Liver (tissue), 9 donors: ENCODE data around the gene DST. TPM values are rescaled to one million over a fixed set of nuclear protein-coding genes. Genes with fewer than 3 reads are reported as not detected.

ENCODE experiments used
- DNase-seq: peaks from one replicate; pipeline ENCODE4 v3.0.0-alpha.2; 2017; ENCODE audit warnings: low spot score
- H3K27ac ChIP-seq, 2 donors: one replicate each; pipeline ENCODE4 v1.7.0; 2013; ENCODE audit warnings: inconsistent platforms in 2 of 2, low read length in 2 of 2, control low read depth in 1 of 2, low read depth in 1 of 2, mild to moderate bottlenecking in 1 of 2
- H3K27me3 ChIP-seq, 4 donors: one replicate each; pipeline versions ENCODE4 v1.6.1 to v1.7.0; 2013; ENCODE audit warnings: low read length in 3 of 4, inconsistent platforms in 1 of 4, mild to moderate bottlenecking in 1 of 4, moderate library complexity in 1 of 4; ENCODE audit not compliant: control insufficient read depth in 4 of 4, insufficient read depth in 4 of 4
- H3K36me3 ChIP-seq, 4 donors: one replicate each; pipeline versions ENCODE4 v1.6.1 to v1.7.0; 2013; ENCODE audit warnings: low read length in 3 of 4, mild to moderate bottlenecking in 3 of 4, low read depth in 1 of 4, moderate library complexity in 1 of 4; ENCODE audit not compliant: control insufficient read depth in 4 of 4, insufficient read depth in 3 of 4
- H3K4me1 ChIP-seq, 4 donors: one replicate each; pipeline versions ENCODE4 v1.6.1 to v1.7.0; 2013; ENCODE audit warnings: low read length in 3 of 4, mild to moderate bottlenecking in 3 of 4, moderate library complexity in 1 of 4; ENCODE audit not compliant: control insufficient read depth in 4 of 4, insufficient read depth in 4 of 4
- H3K4me3 ChIP-seq, 3 donors: one replicate each; pipeline versions ENCODE4 v1.6.1 to v1.7.0; 2013; ENCODE audit warnings: low read length in 3 of 3, control low read depth in 1 of 3, low read depth in 1 of 3, mild to moderate bottlenecking in 1 of 3
- H3K9ac ChIP-seq, 2 donors: one replicate each; pipeline ENCODE4 v1.7.0; 2013; ENCODE audit warnings: low read length in 2 of 2, mild to moderate bottlenecking in 2 of 2, moderate library complexity in 2 of 2, control low read depth in 1 of 2, low read depth in 1 of 2
- H3K9me3 ChIP-seq, 4 donors: one replicate each; pipeline versions ENCODE4 v1.6.1 to v1.7.0; 2013; ENCODE audit warnings: low read length in 3 of 4; ENCODE audit not compliant: control insufficient read depth in 4 of 4
- ATF3 ChIP-seq: IDR thresholded peaks from 2 replicates; pipeline ENCODE4 v1.6.1; 2016; ENCODE audit warnings: antibody characterized with exemption
- CTCF ChIP-seq: fragments of 150-350 bp; IDR thresholded peaks from 2 replicates; pipeline ENCODE4 v1.5.1; 2017; ENCODE audit warnings: improper control_type of control experiment, low read depth, low read length; ENCODE audit not compliant: missing input control
- FOXA1 ChIP-seq: IDR thresholded peaks from 2 replicates; pipeline ENCODE4 v1.6.1; 2016; ENCODE audit warnings: antibody characterized with exemption
- FOXA2 ChIP-seq: IDR thresholded peaks from 2 replicates; pipeline ENCODE4 v1.6.1; 2016; ENCODE audit warnings: antibody characterized with exemption
- GABPA ChIP-seq, 2 donors: IDR thresholded peaks in 1 of 2; conservative IDR thresholded peaks in 1 of 2; 2 replicates each; pipeline ENCODE4 v1.6.1; 2016; ENCODE audit warnings: antibody characterized with exemption in 2 of 2, mild to moderate bottlenecking in 1 of 2, moderate library complexity in 1 of 2
- HNF4A ChIP-seq, 2 donors: conservative IDR thresholded peaks; 2 replicates each; pipeline ENCODE4 v1.6.1; 2016; ENCODE audit warnings: antibody characterized with exemption in 2 of 2, mild to moderate bottlenecking in 2 of 2
- MAX ChIP-seq: IDR thresholded peaks from 2 replicates; pipeline ENCODE4 v1.6.1; 2016; ENCODE audit warnings: antibody characterized with exemption
- NR2F2 ChIP-seq: IDR thresholded peaks from 2 replicates; pipeline ENCODE4 v1.6.1; 2016; ENCODE audit warnings: antibody characterized with exemption
- RAD21 ChIP-seq, 2 donors: IDR thresholded peaks; 2 replicates each; pipeline ENCODE4 v1.6.1; 2016; ENCODE audit warnings: antibody characterized with exemption in 2 of 2, mild to moderate bottlenecking in 2 of 2
- RXRA ChIP-seq, 2 donors: IDR thresholded peaks; 2 replicates each; pipeline ENCODE4 v1.6.1; 2017 to 2018; ENCODE audit warnings: antibody characterized with exemption in 2 of 2, mild to moderate bottlenecking in 1 of 2
- SP1 ChIP-seq: IDR thresholded peaks from 2 replicates; pipeline ENCODE4 v1.6.1; 2018; ENCODE audit warnings: antibody characterized with exemption, mild to moderate bottlenecking
- YY1 ChIP-seq: IDR thresholded peaks from 2 replicates; pipeline ENCODE4 v1.6.1; 2016; ENCODE audit warnings: antibody characterized with exemption, mild to moderate bottlenecking
- ZBTB33 ChIP-seq: IDR thresholded peaks from 2 replicates; pipeline ENCODE4 v1.6.1; 2016; ENCODE audit warnings: antibody characterized with exemption
- WGBS: extraction: QIAGEN DNeasy Blood & Tissue Kit; methylation state at CpG from one replicate; pipeline ENCODE4 v1.1.7; 2013; 5-methylcytosine and 5-hydroxymethylcytosine counted together
- polyA plus RNA-seq, 2 donors: library from polyadenylated mRNA; stranded (reverse) in 1 of 2; unstranded in 1 of 2; fragments of 200-250 nt in 1 of 2; fragments of >200 nt in 1 of 2; fragmentation: Nextera tagmentation in 1 of 2; extraction: Ambion mirVana in 1 of 2; gene quantifications; one replicate each; pipeline versions ENCODE4 v1.2.1 to v1.2.3, GENCODE V29; 2013 to 2015
- total RNA-seq, 2 donors: library from RNA; depleted of rRNA; stranded (reverse); fragments of >200 nt; gene quantifications; one replicate each; pipeline ENCODE4 v1.2.3, GENCODE V29; 2014
- donor health status: healthy.
- donor health status: healthy.
- donor health status: healthy.
- donor health status: healthy.
- donor health status: healthy.

The DST gene
- total and polyA plus RNA-seq, 4 donors = 30.5 to 234 (median 86.7) TPM

GRCh38 chr6:56685994-56686393 lies 43.3 kb upstream of the DST start:
- Histone ChIP-seq H3K27me3 (no peaks in the 10 kb centered on the region), H3K4me3 (no peak overlapping the region), H3K9ac (no peak overlapping the region), H3K4me1 (peaks cover 2 to 52% (median 12%) of the 10 kb centered on the region in 4 donors), H3K9me3 (no peaks in the 10 kb centered on the region), H3K27ac (peak overlapping the region; percentile 85 to 91), H3K36me3 (no peaks in the 10 kb centered on the region)
- 63% methylated on average over 2 of the region's 2 CpGs for WGBS
- TF ChIP-seq RAD21 (IDR thresholded peaks at IDR 0.05) = no peak
- no peak for TF ChIP-seq RXRA (IDR thresholded peaks at IDR 0.05)
- TF ChIP-seq ZBTB33 = no peak
- TF ChIP-seq CTCF = no peak
- TF ChIP-seq FOXA2 = no peak
- no peak for TF ChIP-seq GABPA (IDR thresholded peaks at IDR 0.05 in 1 of 2, conservative IDR thresholded peaks at IDR 0.05 in 1 of 2)
- no peak for DNase-seq

- H3K4me3 ChIP-seq = peak overlapping the region in 1 of 3 donors; percentile 14
- TF ChIP-seq ATF3 (no peak), NR2F2 (no peak), SP1 (peak; percentile 24), HNF4A (conservative IDR thresholded peaks at IDR 0.05) (peak; percentile 18 to 28), FOXA2 (peak; percentile 88), RXRA (IDR thresholded peaks at IDR 0.05) (peak; percentile 35 to 47), RAD21 (IDR thresholded peaks at IDR 0.05) (no peak), YY1 (peak; percentile 13), FOXA1 (peak; percentile 65), MAX (no peak)
- 47% methylated on average over 8 of the region's 8 CpGs for WGBS
- peaks cover 2 to 50% (median 13%) of the 10 kb centered on the region in 4 donors for H3K4me1 ChIP-seq
- H3K9me3 ChIP-seq = no peaks in the 10 kb centered on the region
- peaks cover 0 to 1% (median 0%) of the 10 kb centered on the region in 4 donors for H3K36me3 ChIP-seq
- peak overlapping the region; percentile 39 to 82 for H3K9ac ChIP-seq
- no peaks in the 10 kb centered on the region for H3K27me3 ChIP-seq
- DNase-seq = no peak
- peak overlapping the region; percentile 85 to 91 for H3K27ac ChIP-seq
These were observed 42.5 kb upstream of the DST start for GRCh38 chr6:56685102-56685733.
